GM08714 (cell line): ENCODE results near the gene TNFSF13.

Experiments used
- H3K4me3 ChIP-seq: fragments of 200-500 bp; sonication (Bioruptor generic); 2 replicates; pipeline ENCODE4 v1.5.1; 2014; ENCODE audit warnings: mild to moderate bottlenecking, low read length, inconsistent platforms
- ZNF274 ChIP-seq: IDR thresholded peaks from 2 replicates; pipeline ENCODE4 v1.6.1; 2012; ENCODE audit warnings: mild to moderate bottlenecking, low read depth, low read length

TNFSF13 gene

DNA sequence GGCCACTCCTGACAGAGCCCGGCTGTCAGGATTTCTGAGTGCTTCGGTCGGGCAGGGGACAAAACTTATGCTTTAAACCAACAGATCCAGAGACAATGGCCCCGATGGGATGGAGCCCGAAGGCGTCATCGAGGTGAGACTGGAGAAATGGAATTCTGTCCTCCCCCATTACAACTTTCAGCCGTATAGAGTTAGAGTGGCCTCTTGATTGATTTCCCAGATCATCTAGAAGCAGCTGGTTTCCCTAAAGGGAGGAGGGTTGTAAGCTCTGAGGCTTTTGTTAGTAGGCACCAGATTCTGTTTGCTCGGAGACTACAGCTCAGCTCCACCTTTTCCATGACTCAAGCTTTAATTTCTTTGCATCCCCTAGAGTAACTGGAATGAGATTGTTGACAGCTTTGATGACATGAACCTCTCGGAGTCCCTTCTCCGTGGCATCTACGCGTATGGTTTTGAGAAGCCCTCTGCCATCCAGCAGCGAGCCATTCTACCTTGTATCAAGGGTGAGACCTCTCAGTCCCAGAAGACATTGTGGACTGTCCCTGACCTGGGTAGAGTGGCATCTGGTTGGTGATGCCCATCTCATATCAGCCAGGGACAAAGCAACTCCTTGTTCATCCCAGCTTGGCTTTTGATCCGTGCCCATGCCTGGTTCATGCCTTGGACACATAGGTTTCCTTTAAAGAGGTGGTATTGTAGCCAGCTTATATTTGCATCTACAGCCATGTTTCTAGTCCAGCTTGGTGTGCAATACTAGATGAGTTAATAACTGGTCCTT is 15.8 kb downstream of the TNFSF13 start:
- peak overlapping the region; percentile 98 for H3K4me3 ChIP-seq
- TF ChIP-seq ZNF274, result no peak

- H3K4me3 ChIP-seq, result peak overlapping the region; percentile 98; the same call in 1 of the 2 replicates
- no peak for TF ChIP-seq ZNF274
These were observed 16.9 kb downstream of the TNFSF13 start for GRCh38 chr17:7575481-7575883.

DNA sequence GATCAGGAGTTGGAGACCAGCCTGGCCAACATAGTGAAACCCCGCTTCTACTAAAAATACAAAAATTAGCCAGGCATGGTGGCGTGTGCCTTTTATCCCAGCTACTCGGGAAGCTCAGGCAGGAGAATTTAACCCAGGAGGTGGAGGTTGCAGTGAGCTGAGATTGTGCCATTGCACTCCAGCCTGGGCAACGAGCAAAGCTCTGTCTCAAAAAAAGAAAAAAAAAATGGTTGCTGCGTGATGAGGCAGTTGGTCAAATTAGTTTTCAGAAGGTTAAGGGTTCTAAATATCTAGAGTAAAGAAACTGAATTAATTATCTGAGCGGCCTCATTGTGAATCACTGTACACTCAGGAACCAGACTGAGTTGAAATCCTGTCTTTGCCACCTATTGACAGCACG is 17.4 kb downstream of the TNFSF13 start:
- H3K4me3 ChIP-seq, result no peak overlapping the region; the same call in 1 of the 2 replicates
- TF ChIP-seq ZNF274, result no peak

DNA sequence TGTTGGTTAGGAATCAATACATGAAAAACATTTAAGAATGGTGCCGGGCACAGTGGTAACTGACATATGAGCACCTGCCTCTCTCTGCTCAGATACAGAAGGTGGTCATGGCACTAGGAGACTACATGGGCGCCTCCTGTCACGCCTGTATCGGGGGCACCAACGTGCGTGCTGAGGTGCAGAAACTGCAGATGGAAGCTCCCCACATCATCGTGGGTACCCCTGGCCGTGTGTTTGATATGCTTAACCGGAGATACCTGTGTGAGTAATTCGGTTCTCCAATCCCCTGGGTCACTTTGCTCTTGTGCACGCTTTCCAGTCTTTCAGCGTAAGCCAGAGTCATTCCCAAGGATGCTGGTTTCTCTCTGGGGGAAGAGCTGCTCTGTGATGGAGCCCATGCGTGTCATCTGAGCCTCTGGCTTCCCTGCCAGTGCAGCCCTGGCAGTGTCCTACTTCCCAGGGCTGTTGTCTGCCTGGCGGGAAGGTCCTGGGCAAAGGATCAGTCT is 17.9 kb downstream of the TNFSF13 start:
- no peak overlapping the region for H3K4me3 ChIP-seq

GRCh38 chr17:7577327-7578199 is 19.0 kb downstream of the TNFSF13 start:
- no peak overlapping the region for H3K4me3 ChIP-seq
- no peak for TF ChIP-seq ZNF274

More for the DNA sequence above, 17.9 kb downstream of the TNFSF13 start:
- no peak for TF ChIP-seq ZNF274

DNA sequence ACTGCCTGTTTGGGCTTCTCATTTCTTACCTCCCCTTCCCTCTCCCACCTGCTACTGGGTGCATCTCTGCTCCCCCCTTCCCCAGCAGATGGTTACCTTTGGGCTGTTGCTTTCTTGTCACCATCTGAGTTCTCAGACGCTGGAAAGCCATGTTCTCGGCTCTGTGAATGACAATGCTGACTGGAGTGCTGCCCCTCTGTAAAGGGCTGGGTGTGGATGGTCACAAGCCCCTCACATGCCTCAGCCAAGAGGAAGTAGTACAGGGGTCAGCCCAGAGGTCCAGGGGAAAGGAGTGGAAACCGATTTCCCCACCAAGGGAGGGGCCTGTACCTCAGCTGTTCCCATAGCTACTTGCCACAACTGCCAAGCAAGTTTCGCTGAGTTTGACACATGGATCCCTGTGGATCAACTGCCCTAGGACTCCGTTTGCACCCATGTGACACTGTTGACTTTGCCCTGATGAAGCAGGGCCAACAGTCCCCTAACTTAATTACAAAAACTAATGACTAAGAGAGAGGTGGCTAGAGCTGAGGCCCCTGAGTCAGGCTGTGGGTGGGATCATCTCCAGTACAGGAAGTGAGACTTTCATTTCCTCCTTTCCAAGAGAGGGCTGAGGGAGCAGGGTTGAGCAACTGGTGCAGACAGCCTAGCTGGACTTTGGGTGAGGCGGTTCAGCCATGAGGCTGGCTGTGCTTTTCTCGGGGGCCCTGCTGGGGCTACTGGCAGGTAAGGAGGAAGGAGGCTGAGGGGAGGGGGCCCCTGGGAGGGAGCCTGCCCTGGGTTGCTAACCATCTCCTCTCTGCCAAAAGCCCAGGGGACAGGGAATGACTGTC is 20.7 kb downstream of the TNFSF13 start, which contains the start of gene CD68:
Gene CD68 (plus strand): TSS at position 638 of the 833 bp plus-strand sequence. CDS start 40 bp downstream, at position 678.
- TF ChIP-seq ZNF274, result no peak
- no peak within 1 kb of the TSS for H3K4me3 ChIP-seq

DNA sequence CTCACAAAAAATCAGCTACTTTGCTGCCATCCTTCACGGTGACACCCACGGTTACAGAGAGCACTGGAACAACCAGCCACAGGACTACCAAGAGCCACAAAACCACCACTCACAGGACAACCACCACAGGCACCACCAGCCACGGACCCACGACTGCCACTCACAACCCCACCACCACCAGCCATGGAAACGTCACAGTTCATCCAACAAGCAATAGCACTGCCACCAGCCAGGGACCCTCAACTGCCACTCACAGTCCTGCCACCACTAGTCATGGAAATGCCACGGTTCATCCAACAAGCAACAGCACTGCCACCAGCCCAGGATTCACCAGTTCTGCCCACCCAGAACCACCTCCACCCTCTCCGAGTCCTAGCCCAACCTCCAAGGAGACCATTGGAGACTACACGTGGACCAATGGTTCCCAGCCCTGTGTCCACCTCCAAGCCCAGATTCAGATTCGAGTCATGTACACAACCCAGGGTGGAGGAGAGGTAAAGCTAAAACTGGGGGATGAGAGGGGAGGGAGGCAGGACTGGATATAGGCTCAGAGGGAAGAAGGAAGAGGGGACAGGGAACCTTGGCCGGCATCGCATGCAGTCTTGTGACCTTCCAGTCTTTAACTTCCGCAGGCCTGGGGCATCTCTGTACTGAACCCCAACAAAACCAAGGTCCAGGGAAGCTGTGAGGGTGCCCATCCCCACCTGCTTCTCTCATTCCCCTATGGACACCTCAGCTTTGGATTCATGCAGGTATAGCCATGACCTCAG is 21.5 kb downstream of the TNFSF13 start:
- no peak for TF ChIP-seq ZNF274
- no peak overlapping the region for H3K4me3 ChIP-seq

- TF ChIP-seq ZNF274, result no peak
- no peak overlapping the region for H3K4me3 ChIP-seq
These were observed 22.3 kb downstream of the TNFSF13 start for GRCh38 chr17:7580604-7581575.

- peak overlapping the region; percentile 92; the same call in 1 of the 2 replicates for H3K4me3 ChIP-seq
- no peak for TF ChIP-seq ZNF274
These were observed 24.1 kb downstream of the TNFSF13 start for GRCh38 chr17:7582396-7583252.

DNA sequence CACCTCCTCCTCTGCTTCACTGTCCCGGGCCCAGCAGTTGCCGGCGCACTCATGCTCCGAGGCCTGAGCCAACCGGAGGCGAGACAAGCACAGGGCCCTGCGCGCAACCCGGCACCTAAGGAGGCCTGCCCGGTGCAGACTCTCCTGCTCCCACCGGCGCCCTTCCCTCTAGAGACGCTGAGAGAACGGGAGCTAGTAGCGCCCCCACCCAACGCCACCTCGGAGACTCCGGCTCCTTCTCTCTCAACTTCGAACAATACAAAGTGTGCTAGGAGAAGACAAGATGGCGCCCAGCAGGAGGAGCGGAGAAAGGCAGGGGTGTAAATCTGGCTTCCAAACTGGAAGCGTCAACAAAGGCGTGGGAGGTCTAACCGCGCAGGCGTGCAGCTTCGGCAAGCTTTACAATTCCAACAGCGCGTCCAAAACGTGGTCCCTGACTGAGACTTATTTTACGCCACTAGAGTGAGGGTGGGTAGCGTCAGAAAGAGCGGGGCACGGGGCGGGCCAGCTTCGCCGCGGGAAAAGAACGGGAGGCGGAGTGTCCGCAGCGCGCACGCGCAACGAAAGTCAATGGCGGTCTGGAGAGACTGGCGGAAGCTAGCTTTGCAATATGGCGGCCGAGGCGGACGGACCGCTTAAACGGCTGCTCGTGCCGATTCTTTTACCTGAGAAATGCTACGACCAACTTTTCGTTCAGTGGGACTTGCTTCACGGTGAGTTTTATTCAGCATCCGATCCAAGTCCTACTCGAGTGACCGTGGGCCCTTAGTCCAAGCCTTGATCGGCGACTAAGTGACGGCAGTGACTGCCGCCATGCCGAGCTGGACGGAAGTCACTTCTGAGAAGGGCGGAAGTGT is 24.9 kb downstream of the TNFSF13 start, which contains the start of gene MPDU1:
Gene MPDU1 (plus strand): TSS at position 600 of the 857 bp plus-strand sequence. CDS start 11 bp downstream, at position 611.
- peak within 1 kb of the TSS; percentile 92 for H3K4me3 ChIP-seq

More for the DNA sequence above, 24.9 kb downstream of the TNFSF13 start, which contains the start of gene MPDU1:
- no peak for TF ChIP-seq ZNF274
